WTC11 (cell line): ENCODE data around the gene RAD23A. TPM values are rescaled to one million over a fixed set of nuclear protein-coding genes. Genes with fewer than 3 reads are reported as not detected.

Experiments
- ATAC-seq: fragments of 200-7000 bp; cut with Tn5 transposase; 2 replicates; pipeline ENCODE4 v1.10.0; 2021; ENCODE audit warnings: mild to moderate bottlenecking, moderate library complexity
- CTCF ChIA-PET: fragments of 300-600 bp; sonication (Branson Sonifier 250); formaldehyde crosslinking; loops from one replicate; lab custom pipeline; 2021; ENCODE audit warnings: antibody characterized with exemption; lab: Charles Lee
- POLR2A ChIA-PET: fragments of 350-600 bp; sonication (Branson Sonifier 250); formaldehyde crosslinking; loops from one replicate; lab custom pipeline; 2021; ENCODE audit warnings: antibody characterized with exemption; lab: Charles Lee
- DNase-seq: peaks from one replicate; pipeline ENCODE4 v3.0.0; 2021; ENCODE audit warnings: low spot score
- H3K27ac Mint-ChIP-seq: 2 replicates; pipeline ENCODE4 v1.8.0; 2021; ENCODE audit warnings: mixed read lengths
- H3K27me3 Mint-ChIP-seq: 2 replicates; pipeline ENCODE4 v1.8.0; 2021; ENCODE audit warnings: low read depth, mild to moderate bottlenecking, moderate library complexity, mixed read lengths
- H3K36me3 Mint-ChIP-seq: 2 replicates; pipeline ENCODE4 v1.8.0; 2021; ENCODE audit warnings: mixed read lengths
- H3K4me1 Mint-ChIP-seq: 2 replicates; pipeline ENCODE4 v1.8.0; 2022; ENCODE audit warnings: mixed read lengths
- H3K4me3 Mint-ChIP-seq: 2 replicates; pipeline ENCODE4 v1.8.0; 2021; ENCODE audit warnings: mild to moderate bottlenecking, moderate library complexity, mixed read lengths
- H3K9me3 Mint-ChIP-seq: 2 replicates; pipeline ENCODE4 v1.8.0; 2021; ENCODE audit warnings: mixed read lengths
- ATF6 ChIP-seq: sonication (generic); formaldehyde crosslinking; IDR thresholded peaks from 2 replicates; pipeline ENCODE4 v1.8.1; 2023; ENCODE audit warnings: mild to moderate bottlenecking, missing genetic modification reagents
- CREB1 ChIP-seq: sonication (generic); formaldehyde crosslinking; IDR thresholded peaks from 2 replicates; pipeline ENCODE4 v1.8.0; 2023; ENCODE audit warnings: mild to moderate bottlenecking, missing genetic modification reagents
- CTCF ChIP-seq: fragments of 200-600 bp; IDR thresholded peaks from 2 replicates; pipeline ENCODE4 v1.8.0; 2022; ENCODE audit warnings: antibody characterized with exemption
- ELF4 ChIP-seq: sonication (generic); formaldehyde crosslinking; IDR thresholded peaks from 2 replicates; pipeline ENCODE4 v1.8.1; 2022; ENCODE audit warnings: low read depth, mild to moderate bottlenecking, moderate library complexity, missing genetic modification reagents
- JUN ChIP-seq: sonication (generic); formaldehyde crosslinking; IDR thresholded peaks from 2 replicates; pipeline ENCODE4 v1.8.0; 2023; ENCODE audit warnings: mild to moderate bottlenecking, missing genetic modification reagents
- KAT7 ChIP-seq: sonication (generic); formaldehyde crosslinking; IDR thresholded peaks from 2 replicates; pipeline ENCODE4 v1.8.1; 2023; ENCODE audit warnings: missing genetic modification reagents, mild to moderate bottlenecking, borderline replicate concordance
- NFYB ChIP-seq: sonication (generic); formaldehyde crosslinking; conservative IDR thresholded peaks from 2 replicates; pipeline ENCODE4 v1.8.0; 2022; ENCODE audit warnings: low read depth, missing genetic modification reagents
- NR2C2 ChIP-seq: sonication (generic); formaldehyde crosslinking; IDR thresholded peaks from 2 replicates; pipeline ENCODE4 v1.8.0; 2022; ENCODE audit warnings: mild to moderate bottlenecking, missing genetic modification reagents
- SMAD3 ChIP-seq: sonication (generic); formaldehyde crosslinking; IDR thresholded peaks from 2 replicates; pipeline ENCODE4 v1.8.0; 2022; ENCODE audit warnings: missing genetic modification reagents, mild to moderate bottlenecking, borderline replicate concordance
- SP1 ChIP-seq: sonication (generic); formaldehyde crosslinking; conservative IDR thresholded peaks from 2 replicates; pipeline ENCODE4 v1.8.1; 2022; ENCODE audit warnings: missing genetic modification reagents
- ZNF219 ChIP-seq: sonication (generic); formaldehyde crosslinking; IDR thresholded peaks from 2 replicates; pipeline ENCODE4 v1.8.0; 2023; ENCODE audit warnings: missing genetic modification reagents, mild to moderate bottlenecking, borderline replicate concordance
- ZNF423 ChIP-seq: fragments of 250-450 bp; sonication (Bioruptor Pico); IDR thresholded peaks from 2 replicates; pipeline ENCODE4 v2.1.2; 2022; ENCODE audit warnings: mild to moderate bottlenecking, moderate library complexity
- total RNA-seq: library from RNA; stranded (reverse); gene quantifications from 3 replicates; pipeline ENCODE4 v1.2.3, GENCODE V29; 2021
- TF ChIP-seq, protein P1 (sequence below): sonication (generic); formaldehyde crosslinking; IDR thresholded peaks from 2 replicates; pipeline ENCODE4 v1.8.1; 2023; ENCODE audit warnings: mild to moderate bottlenecking, missing genetic modification reagents
- TF ChIP-seq, protein P2 (sequence below): sonication (generic); formaldehyde crosslinking; IDR thresholded peaks from 2 replicates; pipeline ENCODE4 v1.8.1; 2023; ENCODE audit warnings: mild to moderate bottlenecking, missing genetic modification reagents, borderline replicate concordance
- TF ChIP-seq, protein P3 (sequence below): sonication (generic); formaldehyde crosslinking; IDR thresholded peaks from 2 replicates; pipeline ENCODE4 v1.8.1; 2022; ENCODE audit warnings: missing genetic modification reagents, borderline replicate concordance
- TF ChIP-seq, protein P4 (sequence below): sonication (generic); formaldehyde crosslinking; IDR thresholded peaks from 2 replicates; pipeline ENCODE4 v1.8.0; 2022; ENCODE audit warnings: mild to moderate bottlenecking, missing genetic modification reagents

The RAD23A gene
- total RNA-seq, 1 experiment from 2014 or later, result 84.3 TPM

- TF ChIP-seq, protein P1, sequence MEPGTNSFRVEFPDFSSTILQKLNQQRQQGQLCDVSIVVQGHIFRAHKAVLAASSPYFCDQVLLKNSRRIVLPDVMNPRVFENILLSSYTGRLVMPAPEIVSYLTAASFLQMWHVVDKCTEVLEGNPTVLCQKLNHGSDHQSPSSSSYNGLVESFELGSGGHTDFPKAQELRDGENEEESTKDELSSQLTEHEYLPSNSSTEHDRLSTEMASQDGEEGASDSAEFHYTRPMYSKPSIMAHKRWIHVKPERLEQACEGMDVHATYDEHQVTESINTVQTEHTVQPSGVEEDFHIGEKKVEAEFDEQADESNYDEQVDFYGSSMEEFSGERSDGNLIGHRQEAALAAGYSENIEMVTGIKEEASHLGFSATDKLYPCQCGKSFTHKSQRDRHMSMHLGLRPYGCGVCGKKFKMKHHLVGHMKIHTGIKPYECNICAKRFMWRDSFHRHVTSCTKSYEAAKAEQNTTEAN (CRISPR knock-in tag), result no peak
Measured at GRCh38 chr19:13001166-13001501, 55.5 kb downstream of the RAD23A start (continued).

- POLR2A ChIA-PET, result no interaction called here
Measured at GRCh38 chr19:13001502-13002165, 56.0 kb downstream of the RAD23A start.

DNA sequence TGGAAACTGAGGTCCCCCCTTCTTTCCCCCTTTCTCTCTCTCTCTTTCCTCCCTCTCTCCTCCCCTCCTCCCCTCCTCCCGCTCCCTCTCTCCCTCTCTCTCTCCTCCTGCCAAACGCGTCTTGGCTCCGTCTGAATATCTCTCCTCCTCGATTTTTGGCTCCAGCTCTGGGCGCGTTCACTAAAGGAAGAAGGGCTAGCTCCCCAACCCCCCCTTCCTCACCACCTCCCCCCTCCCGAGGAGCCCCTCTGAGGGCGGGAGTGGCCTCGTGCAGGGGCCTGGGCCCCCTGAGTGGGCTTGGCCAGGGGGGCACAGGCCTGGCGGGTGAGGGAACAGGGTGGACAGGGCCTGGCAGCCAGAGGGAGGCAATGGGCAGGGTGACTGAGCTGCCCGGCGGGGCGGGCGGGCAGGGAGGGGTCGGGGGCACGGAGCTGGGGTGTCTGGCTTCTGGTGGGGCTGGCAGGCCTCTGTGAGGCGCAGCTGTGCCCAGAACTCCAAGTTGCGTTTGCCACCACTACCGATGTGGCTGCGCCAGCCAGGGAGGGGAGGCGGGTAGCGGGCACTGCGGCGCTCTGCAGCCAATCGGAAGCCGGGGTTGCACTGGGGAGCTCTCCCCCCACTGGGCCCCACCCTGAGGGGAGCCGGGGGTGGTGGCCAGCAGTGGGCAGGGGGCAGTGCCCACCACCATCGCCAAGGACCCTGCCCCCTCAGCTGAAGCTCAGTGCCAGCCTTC, 56.7 kb downstream of the RAD23A start:
- DNase-seq (no peak), ATAC-seq (no peak)
- no peak overlapping the region for H3K27ac Mint-ChIP-seq
- TF ChIP-seq NR2C2 (CRISPR knock-in tag) (no peak), SP1 (CRISPR knock-in tag) (no peak), CTCF (no peak), KAT7 (CRISPR knock-in tag) (no peak), SMAD3 (CRISPR knock-in tag) (no peak), ZNF219 (CRISPR knock-in tag) (no peak), ELF4 (CRISPR knock-in tag) (no peak), ATF6 (CRISPR knock-in tag) (no peak), NFYB (CRISPR knock-in tag) (no peak), CREB1 (CRISPR knock-in tag) (no peak), JUN (CRISPR knock-in tag) (no peak), ZNF423 (CRISPR knock-in tag) (no peak)
- TF ChIP-seq, protein P2, sequence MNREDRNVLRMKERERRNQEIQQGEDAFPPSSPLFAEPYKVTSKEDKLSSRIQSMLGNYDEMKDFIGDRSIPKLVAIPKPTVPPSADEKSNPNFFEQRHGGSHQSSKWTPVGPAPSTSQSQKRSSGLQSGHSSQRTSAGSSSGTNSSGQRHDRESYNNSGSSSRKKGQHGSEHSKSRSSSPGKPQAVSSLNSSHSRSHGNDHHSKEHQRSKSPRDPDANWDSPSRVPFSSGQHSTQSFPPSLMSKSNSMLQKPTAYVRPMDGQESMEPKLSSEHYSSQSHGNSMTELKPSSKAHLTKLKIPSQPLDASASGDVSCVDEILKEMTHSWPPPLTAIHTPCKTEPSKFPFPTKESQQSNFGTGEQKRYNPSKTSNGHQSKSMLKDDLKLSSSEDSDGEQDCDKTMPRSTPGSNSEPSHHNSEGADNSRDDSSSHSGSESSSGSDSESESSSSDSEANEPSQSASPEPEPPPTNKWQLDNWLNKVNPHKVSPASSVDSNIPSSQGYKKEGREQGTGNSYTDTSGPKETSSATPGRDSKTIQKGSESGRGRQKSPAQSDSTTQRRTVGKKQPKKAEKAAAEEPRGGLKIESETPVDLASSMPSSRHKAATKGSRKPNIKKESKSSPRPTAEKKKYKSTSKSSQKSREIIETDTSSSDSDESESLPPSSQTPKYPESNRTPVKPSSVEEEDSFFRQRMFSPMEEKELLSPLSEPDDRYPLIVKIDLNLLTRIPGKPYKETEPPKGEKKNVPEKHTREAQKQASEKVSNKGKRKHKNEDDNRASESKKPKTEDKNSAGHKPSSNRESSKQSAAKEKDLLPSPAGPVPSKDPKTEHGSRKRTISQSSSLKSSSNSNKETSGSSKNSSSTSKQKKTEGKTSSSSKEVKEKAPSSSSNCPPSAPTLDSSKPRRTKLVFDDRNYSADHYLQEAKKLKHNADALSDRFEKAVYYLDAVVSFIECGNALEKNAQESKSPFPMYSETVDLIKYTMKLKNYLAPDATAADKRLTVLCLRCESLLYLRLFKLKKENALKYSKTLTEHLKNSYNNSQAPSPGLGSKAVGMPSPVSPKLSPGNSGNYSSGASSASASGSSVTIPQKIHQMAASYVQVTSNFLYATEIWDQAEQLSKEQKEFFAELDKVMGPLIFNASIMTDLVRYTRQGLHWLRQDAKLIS (CRISPR knock-in tag), result no peak
- TF ChIP-seq, protein P3, sequence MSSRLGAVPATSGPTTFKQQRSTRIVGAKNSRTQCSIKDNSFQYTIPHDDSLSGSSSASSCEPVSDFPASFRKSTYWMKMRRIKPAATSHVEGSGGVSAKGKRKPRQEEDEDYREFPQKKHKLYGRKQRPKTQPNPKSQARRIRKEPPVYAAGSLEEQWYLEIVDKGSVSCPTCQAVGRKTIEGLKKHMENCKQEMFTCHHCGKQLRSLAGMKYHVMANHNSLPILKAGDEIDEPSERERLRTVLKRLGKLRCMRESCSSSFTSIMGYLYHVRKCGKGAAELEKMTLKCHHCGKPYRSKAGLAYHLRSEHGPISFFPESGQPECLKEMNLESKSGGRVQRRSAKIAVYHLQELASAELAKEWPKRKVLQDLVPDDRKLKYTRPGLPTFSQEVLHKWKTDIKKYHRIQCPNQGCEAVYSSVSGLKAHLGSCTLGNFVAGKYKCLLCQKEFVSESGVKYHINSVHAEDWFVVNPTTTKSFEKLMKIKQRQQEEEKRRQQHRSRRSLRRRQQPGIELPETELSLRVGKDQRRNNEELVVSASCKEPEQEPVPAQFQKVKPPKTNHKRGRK (CRISPR knock-in tag), result no peak
- POLR2A ChIA-PET, result no interaction called here
- H3K9me3 Mint-ChIP-seq, result no peaks in the 10 kb centered on the region
- CTCF ChIA-PET, result interaction anchor here (0.7 to 4.5 kb wide), 6 partner anchors 11 to 91 kb away, joined by 3 to 33 read pairs (median 8); no protein-coding TSS in a partner anchor
- no peak overlapping the region for H3K4me3 Mint-ChIP-seq
- no peaks in the 10 kb centered on the region for H3K4me1 Mint-ChIP-seq
- peaks cover 88% of the 10 kb centered on the region for H3K27me3 Mint-ChIP-seq
- H3K36me3 Mint-ChIP-seq, result no peaks in the 10 kb centered on the region

More at GRCh38 chr19:13001502-13002165, 56.0 kb downstream of the RAD23A start:
- DNase-seq (no peak), ATAC-seq (no peak)
- H3K4me1 Mint-ChIP-seq, result no peaks in the 10 kb centered on the region
- no peak overlapping the region for H3K27ac Mint-ChIP-seq
- TF ChIP-seq, protein P4, sequence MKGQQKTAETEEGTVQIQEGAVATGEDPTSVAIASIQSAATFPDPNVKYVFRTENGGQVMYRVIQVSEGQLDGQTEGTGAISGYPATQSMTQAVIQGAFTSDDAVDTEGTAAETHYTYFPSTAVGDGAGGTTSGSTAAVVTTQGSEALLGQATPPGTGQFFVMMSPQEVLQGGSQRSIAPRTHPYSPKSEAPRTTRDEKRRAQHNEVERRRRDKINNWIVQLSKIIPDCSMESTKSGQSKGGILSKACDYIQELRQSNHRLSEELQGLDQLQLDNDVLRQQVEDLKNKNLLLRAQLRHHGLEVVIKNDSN (CRISPR knock-in tag), result no peak
- H3K27me3 Mint-ChIP-seq, result peaks cover 89% of the 10 kb centered on the region
- CTCF ChIA-PET, result interaction anchor here (0.7 to 2.6 kb wide), 4 partner anchors 10 to 36 kb away, joined by 3 to 14 read pairs (median 8); no protein-coding TSS in a partner anchor
- H3K4me3 Mint-ChIP-seq, result no peak overlapping the region
- no peaks in the 10 kb centered on the region for H3K9me3 Mint-ChIP-seq
- no peaks in the 10 kb centered on the region for H3K36me3 Mint-ChIP-seq
